Ishikawa (cell line): ENCODE data around the gene MLYCD.

Experiments
- CEBPB ChIP-seq: IDR thresholded peaks from 2 replicates; pipeline ENCODE4 v1.6.1; 2012
- CREB1 ChIP-seq: IDR thresholded peaks from 2 replicates; pipeline ENCODE4 v1.6.1; 2012; ENCODE audit warnings: low read depth
- EP300 ChIP-seq: IDR thresholded peaks from 2 replicates; pipeline ENCODE4 v1.6.1; 2012; ENCODE audit warnings: borderline replicate concordance
- NFIC ChIP-seq: IDR thresholded peaks from 2 replicates; pipeline ENCODE4 v1.6.1; 2012
- RAD21 ChIP-seq: IDR thresholded peaks from 2 replicates; pipeline ENCODE4 v1.6.1; 2012; ENCODE audit warnings: low read depth
- TAF1 ChIP-seq: IDR thresholded peaks from 2 replicates; pipeline ENCODE4 v1.6.1; 2012; ENCODE audit warnings: low read depth, mild to moderate bottlenecking
- TCF12 ChIP-seq: IDR thresholded peaks from 2 replicates; pipeline ENCODE4 v1.6.1; 2012; ENCODE audit warnings: low read depth
- YY1 ChIP-seq: IDR thresholded peaks from 2 replicates; pipeline ENCODE4 v1.6.1; 2012; ENCODE audit warnings: low read depth
- TF ChIP-seq, protein P1 (sequence below): IDR thresholded peaks from 2 replicates; pipeline ENCODE4 v1.6.1; 2012
- TF ChIP-seq, protein P2 (sequence below): IDR thresholded peaks from 2 replicates; pipeline ENCODE4 v1.6.1; 2012; ENCODE audit warnings: low read depth, mild to moderate bottlenecking

DNA sequence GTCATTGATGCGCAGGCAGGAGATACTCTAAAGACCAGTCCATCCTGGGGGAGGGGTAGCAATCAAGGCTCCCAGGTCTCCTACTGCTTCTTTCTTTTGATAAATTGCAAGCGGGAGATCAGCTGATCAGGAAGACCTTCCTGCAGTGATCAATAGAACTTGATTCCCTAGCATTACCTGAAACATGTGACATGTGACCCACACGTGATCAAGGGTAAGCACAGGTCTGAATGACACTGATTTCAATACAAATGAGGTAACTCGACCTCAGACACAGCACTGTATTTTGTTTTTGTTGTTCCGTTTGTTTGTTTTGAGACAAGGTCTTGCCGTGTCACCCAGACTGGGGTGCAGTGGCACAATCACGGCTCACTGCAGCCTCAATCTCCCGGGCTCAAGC lies 39.6 kb upstream of the MLYCD start:
- TF ChIP-seq, protein P1, sequence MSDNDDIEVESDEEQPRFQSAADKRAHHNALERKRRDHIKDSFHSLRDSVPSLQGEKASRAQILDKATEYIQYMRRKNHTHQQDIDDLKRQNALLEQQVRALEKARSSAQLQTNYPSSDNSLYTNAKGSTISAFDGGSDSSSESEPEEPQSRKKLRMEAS: no peak
- TF ChIP-seq YY1 (no peak), EP300 (no peak), RAD21 (no peak), CREB1 (no peak), CEBPB (no peak), TCF12 (no peak), TAF1 (no peak), NFIC (no peak)
- TF ChIP-seq, protein P2, sequence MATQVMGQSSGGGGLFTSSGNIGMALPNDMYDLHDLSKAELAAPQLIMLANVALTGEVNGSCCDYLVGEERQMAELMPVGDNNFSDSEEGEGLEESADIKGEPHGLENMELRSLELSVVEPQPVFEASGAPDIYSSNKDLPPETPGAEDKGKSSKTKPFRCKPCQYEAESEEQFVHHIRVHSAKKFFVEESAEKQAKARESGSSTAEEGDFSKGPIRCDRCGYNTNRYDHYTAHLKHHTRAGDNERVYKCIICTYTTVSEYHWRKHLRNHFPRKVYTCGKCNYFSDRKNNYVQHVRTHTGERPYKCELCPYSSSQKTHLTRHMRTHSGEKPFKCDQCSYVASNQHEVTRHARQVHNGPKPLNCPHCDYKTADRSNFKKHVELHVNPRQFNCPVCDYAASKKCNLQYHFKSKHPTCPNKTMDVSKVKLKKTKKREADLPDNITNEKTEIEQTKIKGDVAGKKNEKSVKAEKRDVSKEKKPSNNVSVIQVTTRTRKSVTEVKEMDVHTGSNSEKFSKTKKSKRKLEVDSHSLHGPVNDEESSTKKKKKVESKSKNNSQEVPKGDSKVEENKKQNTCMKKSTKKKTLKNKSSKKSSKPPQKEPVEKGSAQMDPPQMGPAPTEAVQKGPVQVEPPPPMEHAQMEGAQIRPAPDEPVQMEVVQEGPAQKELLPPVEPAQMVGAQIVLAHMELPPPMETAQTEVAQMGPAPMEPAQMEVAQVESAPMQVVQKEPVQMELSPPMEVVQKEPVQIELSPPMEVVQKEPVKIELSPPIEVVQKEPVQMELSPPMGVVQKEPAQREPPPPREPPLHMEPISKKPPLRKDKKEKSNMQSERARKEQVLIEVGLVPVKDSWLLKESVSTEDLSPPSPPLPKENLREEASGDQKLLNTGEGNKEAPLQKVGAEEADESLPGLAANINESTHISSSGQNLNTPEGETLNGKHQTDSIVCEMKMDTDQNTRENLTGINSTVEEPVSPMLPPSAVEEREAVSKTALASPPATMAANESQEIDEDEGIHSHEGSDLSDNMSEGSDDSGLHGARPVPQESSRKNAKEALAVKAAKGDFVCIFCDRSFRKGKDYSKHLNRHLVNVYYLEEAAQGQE: no peak
